Ureter (tissue), 1 donor: ENCODE data around the gene PPIL3. TPM values are rescaled to one million over a fixed set of nuclear protein-coding genes. Genes with fewer than 3 reads are reported as not detected.

Experiments used
- DNase-seq: peaks from one replicate; pipeline ENCODE4 v3.0.0-alpha.2; 2020; ENCODE audit warnings: low spot score
- total RNA-seq: library from RNA; stranded (reverse); gene quantifications from one replicate; pipeline ENCODE4 v1.2.4, GENCODE V29; 2023
- donor health status: DM: yes; HTN: yes; CAD: no.

Gene PPIL3
- total RNA-seq, 1 donor from 2014 or later, result 30.8 TPM

DNA sequence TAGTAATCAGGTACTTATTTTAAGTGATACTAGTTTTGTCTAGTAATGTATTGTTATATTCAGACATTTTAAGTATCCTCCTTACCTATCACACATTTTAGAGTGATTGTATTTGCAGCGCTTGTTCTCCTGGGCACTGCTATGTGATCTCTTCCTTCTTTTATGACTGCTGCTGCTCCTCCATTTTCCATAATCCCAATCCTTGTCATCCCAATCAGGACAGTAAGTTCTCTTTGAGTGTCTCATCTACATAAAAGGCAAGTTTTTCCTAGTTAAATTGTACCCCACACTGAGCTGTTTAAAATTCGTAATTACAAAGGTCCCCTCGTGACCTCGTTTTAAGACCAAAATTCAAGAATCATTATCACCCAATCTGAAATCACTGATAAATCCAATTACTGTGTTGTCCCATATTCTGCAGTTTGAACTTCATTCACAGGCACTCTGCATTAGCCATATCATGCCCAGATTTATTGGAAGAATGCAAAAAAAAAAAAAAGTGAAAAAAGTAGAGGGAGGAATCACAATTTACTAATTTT is 27.2 kb downstream of the PPIL3 start:
- DNase-seq, result no peak

DNA sequence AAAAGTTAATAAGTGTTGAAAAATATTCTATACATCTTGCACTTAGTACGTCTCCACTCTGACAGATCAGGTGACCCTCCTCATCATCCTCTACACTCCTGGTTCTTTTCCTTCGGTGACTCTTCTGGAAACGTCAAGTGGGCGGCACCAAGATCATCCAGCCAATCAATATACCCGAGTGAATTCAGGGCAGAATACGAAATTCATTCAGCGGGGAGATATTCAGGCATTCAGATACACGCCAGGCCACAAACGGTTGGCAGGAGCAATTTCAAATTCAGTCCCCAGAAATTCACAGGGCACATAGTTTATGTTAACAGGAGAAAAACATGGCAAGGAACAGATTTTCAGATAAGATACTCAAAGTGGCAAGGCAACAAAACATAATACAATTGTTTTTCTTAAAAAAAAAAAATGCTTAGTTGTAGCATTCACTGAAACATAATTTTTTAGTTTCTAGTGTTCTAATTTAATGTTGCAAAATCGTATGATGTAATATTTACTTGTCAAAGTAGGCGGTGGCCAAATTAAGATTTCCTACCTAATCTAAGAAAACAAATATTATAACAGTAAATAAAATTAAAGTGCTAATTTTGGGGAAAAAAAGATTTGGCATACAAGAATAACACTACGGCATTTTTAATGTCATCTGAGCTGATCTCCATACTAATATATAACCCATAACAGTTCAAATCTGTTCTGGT is 28.6 kb downstream of the PPIL3 start:
- no peak for DNase-seq

DNA sequence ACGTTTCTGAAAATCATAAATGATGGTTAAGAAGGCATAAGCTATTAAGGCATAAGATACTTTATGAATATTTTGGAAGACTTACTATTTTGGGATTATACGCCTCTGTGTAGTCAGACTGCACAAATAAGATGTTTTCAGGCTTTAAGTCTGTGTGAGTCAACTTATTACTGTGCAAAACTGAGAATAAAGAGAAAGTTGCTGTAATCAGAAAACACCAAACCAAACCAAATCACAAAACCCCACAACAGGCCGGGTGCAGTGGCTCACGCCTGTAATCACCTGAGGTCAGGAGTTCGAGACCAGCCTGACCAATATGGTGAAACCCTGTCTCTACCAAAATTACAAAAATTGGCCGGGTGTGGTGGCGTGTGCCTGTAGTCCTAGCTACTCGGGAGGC is 32.1 kb downstream of the PPIL3 start:
- no peak for DNase-seq

DNA sequence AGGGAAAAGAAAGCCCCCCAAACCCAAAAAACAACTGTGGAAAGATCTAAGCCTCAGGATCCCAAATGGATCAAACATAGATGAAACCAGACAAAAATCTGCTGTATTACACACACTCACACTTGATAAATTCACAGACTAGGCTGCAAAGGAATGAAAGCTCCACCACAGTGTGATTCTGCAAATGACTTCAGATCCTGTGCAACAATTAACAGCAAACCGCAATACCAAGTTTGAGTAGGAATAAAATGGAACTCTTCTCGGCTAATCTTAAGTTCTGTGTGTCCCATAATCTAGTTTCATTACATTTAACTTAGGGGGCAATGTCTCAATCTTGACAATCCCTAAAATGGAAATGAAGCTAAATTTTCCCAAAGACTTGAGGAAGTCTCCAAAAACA is 36.3 kb downstream of the PPIL3 start:
- no peak for DNase-seq

DNA sequence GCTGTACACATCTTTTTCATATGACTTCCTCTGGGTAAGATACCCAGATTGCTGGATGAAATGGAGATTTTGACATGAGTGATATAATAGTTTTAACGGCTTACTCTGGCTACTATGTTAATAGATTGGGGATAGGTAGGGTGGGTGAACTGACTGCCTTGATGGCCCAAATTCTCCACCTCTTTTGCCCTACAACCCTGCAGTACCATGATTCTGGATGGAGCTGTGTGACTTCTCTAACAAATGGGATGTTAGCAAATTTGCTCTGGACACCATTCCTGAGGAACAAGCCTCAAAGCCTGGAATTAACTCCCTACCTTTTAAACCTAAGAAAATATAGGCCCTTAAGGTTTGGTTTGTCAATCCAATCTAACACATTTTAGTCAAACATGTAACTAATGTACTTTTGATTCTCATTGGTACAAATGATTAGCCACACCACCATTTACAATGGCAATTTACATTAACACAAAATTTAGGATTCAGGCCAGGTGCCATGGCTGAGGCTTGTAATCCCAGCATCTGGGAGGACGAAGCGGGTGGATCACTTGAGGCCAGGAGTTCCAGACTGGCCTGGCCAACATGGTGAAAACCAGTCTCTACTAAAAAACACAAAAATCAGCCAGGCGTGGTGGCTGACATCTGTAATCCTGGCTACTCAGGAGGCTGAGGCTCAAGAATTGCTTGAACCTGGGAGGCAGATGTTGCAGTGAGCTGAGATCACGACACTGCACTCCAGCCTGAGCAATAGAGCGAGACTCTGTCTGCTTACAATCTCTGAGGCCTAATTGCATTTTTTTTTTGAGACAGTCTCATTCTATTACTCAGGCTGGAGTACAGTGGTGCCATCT is 37.3 kb downstream of the PPIL3 start:
- no peak for DNase-seq

DNA sequence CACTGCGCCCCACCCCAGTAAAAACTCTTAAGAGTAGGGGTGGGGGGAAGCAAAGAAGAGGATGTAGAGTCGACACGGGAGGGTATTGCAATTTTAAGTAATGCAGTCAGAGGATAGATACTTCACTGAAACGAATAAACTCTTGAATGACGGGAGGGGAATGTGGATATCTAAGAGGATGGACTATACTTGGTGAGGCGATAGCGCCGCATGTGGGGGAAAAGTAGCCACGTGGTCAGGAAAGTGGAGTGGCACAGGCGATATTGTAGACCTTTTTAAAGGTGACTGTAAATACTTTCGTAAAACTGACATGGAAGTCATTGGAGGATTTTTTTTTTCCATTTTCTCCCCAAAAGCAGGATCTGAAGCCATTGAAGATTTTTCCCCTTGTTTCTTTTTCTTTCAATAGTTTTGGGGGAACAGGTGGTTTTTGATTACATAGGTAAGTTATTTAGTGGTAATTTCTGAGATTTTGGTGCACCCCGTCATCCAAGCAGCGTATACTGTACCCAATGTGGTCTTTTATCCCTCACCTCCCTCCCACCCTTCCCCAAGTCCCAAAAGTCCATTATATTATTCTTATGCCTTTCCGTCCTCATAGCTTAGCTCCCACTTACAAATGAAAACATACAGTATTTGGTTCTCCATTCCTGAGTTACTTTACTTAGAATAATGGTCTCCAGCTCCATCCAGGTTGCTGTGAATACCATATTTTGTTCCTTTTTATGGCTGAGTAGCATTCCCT is 38.2 kb downstream of the PPIL3 start:
- no peak for DNase-seq

DNA sequence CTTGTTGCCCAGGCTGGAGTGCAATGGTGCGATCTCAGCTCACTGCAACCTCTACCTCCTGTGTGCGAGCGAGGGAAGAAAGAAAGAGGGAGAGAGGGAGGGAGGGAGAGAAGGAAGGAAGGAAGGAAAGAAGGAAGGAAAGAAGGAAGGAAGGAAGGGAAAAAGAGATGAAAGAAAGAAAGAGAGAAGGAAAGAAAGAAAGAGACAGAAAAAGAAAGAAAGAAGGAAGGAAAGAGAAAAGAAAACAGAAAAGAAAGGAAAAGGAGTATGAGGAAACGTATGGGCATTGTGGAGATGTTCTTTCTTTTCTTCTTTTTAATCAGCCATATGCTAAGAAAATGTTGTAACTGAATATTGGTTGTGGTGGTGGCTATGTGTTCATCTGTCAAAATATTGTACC is 40.9 kb downstream of the PPIL3 start:
- no peak for DNase-seq

DNA sequence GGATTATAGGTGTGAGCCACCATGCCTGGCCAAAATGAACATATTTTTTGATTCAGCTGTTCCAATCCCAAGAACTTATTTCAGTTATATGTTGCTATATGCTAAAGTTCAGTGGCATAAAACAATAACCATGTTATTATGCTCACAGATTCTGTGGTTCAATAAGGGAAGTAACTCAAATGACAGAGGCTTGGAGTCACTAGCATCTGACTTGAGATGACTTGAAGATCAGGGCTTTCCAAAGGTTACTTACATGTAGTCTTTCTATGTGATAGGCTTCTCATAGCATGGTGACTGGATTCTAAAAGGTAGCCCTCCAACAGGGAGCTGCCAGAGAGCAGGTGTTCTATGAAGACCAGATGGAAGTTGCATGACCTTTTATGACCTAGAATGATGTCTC is 41.6 kb downstream of the PPIL3 start:
- no peak for DNase-seq

DNA sequence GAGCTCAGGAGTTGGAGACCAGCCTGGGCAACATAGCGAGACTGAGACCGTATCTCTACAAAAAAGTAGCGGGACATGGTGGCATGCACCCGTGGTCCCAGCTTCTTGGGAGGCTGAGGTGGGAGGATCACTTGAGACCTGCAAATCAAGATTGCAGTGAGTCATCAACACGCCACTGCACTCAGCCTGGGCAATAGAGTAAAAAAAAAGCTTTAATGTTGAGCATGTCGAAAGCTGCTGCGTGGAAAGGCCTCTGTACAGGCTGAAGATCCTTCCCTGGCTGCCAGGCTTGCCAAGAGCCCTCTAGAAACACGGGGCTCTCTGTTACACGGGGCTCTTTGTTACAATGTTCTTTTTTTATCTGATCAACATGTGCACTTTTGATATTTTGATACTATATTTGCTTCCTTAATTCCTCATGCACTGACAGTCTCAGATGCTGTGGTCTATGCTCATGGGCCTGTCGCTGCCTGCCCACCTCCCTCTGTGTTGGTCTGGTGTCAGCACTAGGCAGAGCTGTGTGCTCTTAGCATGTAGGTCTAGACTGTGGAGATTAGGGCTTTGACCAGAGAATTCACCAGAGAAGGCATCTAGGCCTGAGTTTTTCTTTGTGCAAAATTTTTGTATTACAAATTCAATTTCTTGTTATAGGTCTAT is 43.1 kb downstream of the PPIL3 start:
- DNase-seq, result no peak

DNA sequence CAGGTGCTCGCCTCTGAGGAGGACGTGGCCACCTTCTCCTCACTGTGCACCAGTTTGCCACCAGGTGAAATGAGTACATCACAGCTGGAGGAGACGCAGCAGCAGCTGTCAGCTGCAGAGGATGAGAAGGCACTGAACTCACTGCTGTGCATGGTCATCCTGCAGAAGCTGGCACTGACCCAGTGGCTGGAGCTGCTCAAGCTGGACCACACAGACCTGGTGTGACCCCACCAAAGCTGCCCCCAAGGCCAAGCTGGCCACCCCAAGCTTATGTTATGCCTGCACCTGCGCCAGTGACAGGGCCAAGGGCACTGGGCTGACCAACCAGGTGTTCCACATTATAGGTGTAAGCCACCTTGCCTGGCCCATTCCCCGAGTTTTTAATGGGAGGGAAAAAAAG is 43.7 kb downstream of the PPIL3 start:
- DNase-seq, result no peak

DNA sequence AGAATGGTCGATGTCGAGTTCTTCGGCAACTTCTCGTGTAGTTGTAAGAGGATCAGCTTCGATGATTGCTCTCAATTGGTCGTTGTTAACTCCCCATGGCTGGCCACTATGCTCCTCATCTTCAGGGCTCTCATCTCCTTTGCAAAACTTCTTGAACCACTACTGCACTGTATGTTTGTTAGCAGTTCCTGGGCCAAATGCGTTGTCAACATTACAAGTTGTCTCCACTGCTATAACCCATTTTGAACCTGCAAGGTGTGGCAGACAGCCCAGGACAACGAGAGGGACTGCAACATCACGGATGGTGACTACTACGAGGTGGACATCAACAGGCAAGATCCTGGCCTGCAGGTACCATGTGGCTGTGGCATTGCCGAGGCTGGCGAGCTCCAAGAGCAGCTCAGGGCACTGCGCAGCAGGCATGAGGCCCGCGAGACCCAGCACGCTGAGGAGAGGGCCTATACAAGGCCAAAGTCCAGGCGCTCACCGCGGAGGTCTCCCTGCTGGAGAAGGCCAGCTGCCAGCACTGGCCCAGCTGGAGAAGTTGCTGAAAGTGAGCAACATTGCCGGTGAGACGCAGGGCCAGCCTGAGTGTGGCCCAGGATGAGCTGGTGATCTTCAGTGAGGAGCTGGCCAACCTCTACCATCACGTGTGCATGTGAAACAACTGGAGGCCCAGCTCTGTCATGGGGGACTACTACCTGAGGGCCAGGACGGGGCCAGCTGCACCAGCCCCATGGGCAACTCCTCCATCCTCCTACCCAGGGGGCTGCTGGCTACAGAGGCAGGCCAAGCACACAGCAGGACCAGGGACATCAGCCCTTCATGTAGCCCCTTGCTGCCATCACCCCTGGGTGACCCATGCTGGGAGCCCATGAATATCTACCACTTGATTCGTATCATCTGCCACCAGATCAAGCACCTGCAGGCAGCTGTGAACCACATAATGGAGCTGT is 44.6 kb downstream of the PPIL3 start:
- DNase-seq, result no peak

DNA sequence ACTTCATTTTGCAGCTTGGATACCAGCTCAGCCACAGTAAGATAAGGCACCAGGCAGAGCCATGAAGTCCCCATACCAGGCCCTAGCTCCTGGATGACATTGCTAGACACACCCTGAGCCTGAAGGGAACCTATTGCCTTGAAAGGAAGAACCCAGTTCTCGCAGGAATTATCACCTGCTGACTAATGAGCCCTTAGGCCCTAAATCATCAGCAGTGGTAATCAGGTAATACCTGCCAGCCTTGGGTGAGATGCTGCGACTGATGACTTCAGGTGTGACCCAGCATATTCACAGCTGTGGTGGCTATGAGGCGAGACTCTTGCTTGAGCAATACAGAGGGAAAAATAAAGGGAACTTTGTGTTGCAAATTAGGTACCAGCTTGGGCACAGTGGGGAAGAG is 49.4 kb downstream of the PPIL3 start:
- no peak for DNase-seq

DNA sequence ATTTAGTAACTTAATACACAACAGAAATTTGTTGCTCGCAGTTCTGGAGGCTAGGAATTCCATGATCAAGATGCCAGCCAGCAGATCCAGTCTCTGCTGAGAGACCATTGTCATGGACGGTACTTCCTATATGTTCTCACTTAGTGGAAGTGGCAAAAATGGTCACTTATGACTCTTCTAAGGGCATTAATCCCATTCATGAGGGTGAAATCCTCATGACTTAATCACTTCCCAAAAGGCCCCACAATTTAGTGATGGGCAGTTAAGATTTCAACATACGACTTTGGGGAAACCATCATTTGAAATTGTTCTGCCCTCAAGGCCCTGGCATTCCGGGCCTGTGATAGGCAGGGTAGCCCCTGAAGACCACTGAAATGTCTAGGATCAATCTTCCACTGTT is 54.2 kb downstream of the PPIL3 start:
- no peak for DNase-seq

DNA sequence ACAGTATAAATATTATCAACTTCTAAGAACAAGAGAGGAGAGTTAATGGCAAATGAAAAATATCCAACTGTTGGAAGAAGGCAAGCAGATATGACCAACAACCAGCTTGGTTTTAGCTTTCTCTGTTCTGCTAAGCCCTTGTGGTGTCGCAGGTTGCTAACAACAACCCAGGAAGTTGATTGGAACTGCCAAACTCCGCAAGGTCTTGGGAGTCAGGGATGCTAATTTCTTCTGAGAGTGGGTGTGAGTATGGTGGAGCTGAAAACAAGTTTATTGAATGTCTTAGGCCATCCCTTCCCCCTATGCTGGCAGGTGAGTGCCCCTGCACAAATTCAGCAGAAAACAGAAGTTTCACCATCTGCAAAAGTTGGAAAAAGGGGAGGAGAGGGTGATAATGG is 59.6 kb downstream of the PPIL3 start:
- DNase-seq, result no peak

DNA sequence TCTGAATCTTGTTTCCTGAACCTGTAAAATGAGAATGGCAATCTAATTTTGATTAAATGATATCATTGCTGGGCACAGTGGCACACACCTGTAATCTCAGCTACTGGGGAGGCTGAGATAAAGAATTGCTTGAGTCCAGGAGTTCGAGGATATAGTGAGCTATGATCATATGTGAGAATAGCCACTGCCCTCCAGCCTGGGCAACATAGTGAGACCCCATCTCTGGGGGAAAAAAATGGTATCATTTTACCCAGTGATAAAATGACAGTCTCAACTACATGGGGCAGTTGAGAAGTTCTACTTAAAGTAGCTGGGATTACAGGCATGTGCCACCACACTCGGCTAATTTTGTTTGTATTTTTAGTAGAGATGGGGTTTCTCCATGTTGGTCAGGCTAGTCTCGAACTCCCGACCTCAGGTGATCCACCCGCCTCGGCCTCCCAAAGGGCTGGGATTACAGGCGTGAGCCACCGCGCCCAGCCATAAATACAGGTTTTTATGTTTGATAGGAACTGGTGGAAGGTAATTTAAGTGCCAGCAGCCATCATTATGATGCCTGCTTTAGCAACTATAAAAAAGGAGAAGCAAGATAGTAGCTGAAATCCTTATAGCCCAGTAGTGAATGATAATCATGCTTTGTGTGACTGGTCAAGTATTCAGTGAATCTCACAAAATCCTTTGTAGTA is 60.2 kb downstream of the PPIL3 start:
- no peak for DNase-seq

DNA sequence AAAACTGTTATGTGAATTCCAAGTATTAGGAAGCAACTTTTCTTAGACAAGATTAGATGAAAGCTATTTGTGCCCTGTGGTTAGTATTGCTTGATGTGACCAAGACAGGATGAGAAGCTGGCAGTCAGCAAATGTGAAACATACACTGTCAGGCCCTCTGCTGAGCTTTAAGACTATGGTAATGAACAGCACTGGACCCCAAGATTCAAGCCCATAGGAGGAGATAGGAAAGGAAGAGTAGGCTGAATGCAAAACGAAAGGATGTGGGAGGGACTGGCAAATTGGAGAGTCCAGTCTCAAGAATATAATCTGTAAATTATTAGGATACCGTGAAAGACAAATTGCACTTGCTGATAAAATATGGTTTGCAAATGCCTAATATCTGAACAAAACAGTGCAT is 60.8 kb downstream of the PPIL3 start:
- no peak for DNase-seq

DNA sequence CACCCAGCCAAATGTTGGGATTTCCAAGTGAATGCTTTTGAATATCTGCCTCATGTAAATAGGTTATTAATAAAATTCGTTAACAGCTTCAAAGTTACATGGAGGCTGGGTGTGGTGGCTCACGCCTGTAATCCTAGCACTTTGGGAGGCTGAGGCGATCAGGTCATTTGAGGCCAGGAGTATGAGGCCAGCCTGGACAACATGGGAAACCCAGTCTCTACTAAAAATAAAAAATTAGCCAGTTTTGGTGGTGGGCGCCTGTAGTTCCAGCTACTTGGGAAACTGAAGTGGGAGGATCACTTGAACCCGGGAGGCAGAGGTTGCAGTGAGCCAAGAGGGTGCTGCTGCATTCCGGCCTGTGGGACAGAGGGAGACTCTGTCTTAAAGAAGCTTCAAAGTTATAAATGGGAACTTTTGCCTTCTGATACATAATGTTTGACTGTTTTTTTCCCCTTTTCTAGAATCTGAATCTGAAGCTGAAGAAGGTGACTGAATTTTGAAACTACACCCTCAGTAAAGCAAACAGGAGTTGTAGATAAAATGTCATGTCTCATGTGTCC is 67.1 kb downstream of the PPIL3 start:
- DNase-seq, result no peak
